NCI-H2029 treated with DMSO at 0.1 percent for 48 hours (cell line): ENCODE results near the gene PPP2R1A.
"Not testable (repeated sequence)": the region's sequence is repeated elsewhere in the genome, so short reads cannot be mapped to it uniquely, and the experiment has no call there.

Experiments used
- DNase-seq: peaks from one replicate; lab custom pipeline; 2025; lab: John Stamatoyannopoulos, UW

PPP2R1A gene

GRCh38 chr19:52244021-52244420 is 54.2 kb downstream of the PPP2R1A start:
- DNase-seq: no peak

DNA sequence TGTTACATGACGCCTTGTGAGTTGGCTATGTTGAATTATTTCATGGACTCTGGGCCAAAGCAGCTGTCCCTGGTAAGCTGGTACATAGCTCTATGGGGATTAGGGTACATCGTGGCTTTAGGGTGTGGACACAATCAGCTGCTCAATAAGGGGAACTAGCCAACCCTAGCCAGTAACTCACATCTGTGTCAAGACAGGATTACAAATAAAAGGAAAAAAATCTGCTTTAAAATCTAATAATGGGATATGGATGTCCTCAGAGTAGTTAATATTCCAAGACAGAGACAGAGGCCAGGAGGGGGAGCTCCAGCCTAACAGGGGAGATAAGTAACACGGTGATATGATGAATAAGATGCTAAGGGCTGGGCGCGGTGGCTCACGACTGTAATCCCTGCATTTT is 58.4 kb downstream of the PPP2R1A start:
- no peak for DNase-seq

DNA sequence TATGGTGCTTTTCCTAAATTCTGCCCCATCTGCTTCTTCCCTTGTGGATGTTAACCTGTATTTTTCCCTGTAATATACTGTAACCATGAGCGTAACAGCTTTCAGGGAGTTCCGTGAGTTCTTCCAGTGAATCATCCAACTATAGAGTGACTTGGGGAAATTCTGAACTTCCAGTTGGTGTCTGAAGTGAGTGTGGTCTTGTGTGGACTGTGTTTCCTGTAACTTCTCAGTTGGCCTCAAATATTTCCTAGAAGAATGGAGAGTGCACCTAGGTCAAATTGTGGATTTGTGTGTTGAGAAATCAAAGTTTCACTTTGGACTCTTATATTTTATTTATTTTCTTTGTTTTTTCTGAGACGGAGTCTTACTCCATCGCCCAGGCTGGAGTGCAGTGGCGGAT is 68.6 kb downstream of the PPP2R1A start:
- DNase-seq: no peak

DNA sequence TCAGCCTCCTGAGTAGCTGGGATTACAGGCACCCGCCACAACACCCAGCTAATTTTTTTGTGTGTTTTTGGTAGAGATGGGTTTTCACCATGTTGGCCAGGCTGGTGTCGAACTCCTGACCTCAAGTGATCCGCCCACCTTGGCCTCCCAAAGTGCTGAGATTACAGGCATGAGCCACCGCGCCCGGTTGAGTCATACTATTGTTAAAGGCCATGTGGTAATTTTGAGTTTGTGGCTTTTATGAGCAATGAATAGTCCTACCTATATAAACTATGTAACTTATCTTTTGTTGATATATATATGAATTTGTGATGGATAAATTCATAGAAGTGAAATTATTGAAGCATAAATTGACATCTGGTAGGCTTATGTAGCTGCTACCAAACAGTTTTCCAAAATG is 75.7 kb downstream of the PPP2R1A start:
- not testable (repeated sequence) for DNase-seq

GRCh38 chr19:52269338-52270261 is 79.7 kb downstream of the PPP2R1A start, which contains the start of gene ZNF766:
ZNF766 (plus strand) TSS chr19:52269587; CDS start chr19:52269614, 27 bp downstream.
- peak; percentile 85 for DNase-seq

DNA sequence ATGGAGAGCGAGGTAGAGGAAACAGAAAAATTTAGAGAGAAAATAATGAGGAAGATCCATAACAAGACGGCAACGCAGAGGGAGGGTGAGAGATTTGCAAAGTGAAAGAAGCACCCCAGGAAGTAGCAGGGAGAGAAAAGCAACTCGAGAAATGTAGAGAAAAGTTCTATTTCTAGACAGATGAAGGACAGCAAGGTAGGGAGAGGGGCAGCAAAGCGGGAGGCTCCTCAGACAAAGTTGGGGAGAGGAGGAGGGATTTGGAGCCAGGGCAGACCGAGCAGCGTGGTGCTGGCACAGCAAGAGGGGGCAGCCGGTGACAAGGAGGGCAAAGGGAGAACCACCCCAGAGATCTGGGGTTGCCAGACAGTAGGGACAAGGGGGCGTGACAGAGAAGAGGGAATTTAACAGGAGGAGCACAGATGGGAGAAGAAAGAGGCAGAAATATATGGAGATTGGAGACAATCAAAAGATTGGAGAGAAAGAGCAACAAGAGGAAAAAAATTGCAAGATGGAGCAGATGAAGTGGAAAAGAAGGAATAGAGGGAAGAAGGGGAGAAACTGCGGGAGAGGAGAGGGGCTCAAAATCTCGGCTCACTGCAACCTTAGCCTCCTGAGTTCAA is 80.5 kb downstream of the PPP2R1A start:
- no peak for DNase-seq

- DNase-seq: no peak
These were observed 83.4 kb downstream of the PPP2R1A start for GRCh38 chr19:52273301-52273700.

DNA sequence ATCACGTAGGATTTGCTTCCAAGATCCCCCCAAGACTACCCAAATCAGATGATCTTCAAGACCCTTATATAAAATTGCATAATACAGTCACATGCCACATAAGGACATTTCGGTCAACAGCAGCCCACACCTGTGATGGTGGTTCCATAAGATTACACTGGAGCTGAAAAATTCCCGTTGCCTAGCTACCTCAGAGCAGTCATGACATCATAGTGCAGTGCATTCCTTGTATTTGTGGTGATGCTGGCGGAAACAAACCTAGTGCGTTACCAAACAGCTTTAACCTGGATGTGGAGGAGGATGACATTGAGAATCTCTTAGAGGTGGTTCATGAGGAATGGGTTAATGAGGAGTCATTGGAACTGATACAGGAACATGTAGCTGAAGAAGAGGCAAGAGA is 84.3 kb downstream of the PPP2R1A start:
- no peak for DNase-seq

- no peak for DNase-seq
These were observed 86.1 kb downstream of the PPP2R1A start for GRCh38 chr19:52275988-52276387.

DNA sequence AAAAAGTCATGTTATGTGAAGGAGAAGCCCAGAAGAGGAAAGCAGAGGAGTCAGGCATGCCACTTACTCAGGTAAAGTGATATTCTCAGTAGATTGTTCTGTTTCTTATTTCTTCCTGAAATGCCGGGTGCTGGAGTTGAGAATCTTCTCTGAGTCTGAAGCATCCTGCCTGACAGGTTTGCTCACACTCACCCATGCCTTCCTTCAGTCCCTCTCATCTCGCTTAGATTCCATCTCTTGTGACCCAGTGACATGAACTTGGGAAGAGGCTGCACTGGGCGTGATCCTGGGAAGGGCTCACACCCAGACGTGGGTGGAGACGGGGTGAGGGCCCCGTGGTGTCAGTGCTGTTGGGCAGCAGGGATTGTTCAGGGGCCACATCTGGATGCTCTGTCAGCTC is 87.6 kb downstream of the PPP2R1A start:
- no peak for DNase-seq
